GM19395 (cell line): Measurements from ENCODE around the gene SLC44A2.
"Not testable (repeated sequence)": the region's sequence is repeated elsewhere in the genome, so short reads cannot be mapped to it uniquely, and the experiment has no call there.

Experiments
- ATAC-seq: cut with Tn5 transposase; IDR thresholded peaks from one replicate; pipeline ENCODE4 v1.9.1; 2021; ENCODE audit warnings: mild to moderate bottlenecking, moderate library complexity; ENCODE audit not compliant: unreplicated experiment

SLC44A2 gene

DNA sequence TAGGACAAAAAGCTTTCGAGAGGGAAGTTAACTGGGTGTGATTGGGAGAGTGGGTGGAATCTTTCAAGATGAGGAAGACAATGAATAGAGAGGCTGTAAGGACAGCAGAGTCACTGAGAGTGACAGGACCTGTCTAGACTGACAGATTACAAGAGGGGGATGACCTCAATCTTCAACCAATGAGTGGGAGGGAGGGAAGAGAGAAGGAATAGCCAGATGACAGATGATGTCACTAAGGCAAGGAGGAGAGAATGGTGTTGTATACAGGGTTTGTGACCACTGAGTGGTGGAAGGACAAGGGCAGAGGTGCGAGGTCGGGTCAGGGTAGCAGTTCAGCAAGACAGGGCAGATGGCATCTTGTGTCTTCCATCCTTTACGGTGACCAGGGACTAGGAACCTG is 23.0 kb downstream of the SLC44A2 start:
- ATAC-seq = no peak

- ATAC-seq = no peak
Measured at GRCh38 chr19:10651851-10652250, 26.5 kb downstream of the SLC44A2 start.

- ATAC-seq = peak; percentile 7
Measured at GRCh38 chr19:10653482-10653731, 28.1 kb downstream of the SLC44A2 start.

- peak; percentile 72 for ATAC-seq
Measured at GRCh38 chr19:10653732-10654609, 28.6 kb downstream of the SLC44A2 start, which contains the start of gene ILF3. Gene ILF3 (plus strand): TSS chr19:10654346. CDS start chr19:10670606, 16,260 bp downstream.

- no peak for ATAC-seq
Measured at GRCh38 chr19:10654610-10655456, 29.5 kb downstream of the SLC44A2 start.

- no peak for ATAC-seq
Measured at GRCh38 chr19:10655457-10656312, 30.3 kb downstream of the SLC44A2 start.

- no peak for ATAC-seq
Measured at GRCh38 chr19:10660346-10660745, 35.0 kb downstream of the SLC44A2 start.

GRCh38 chr19:10661946-10662345 is 36.6 kb downstream of the SLC44A2 start:
- no peak for ATAC-seq

- ATAC-seq = no peak
Measured at GRCh38 chr19:10662384-10663251, 37.3 kb downstream of the SLC44A2 start.

- ATAC-seq = not testable (repeated sequence)
Measured at GRCh38 chr19:10663252-10663563, 37.9 kb downstream of the SLC44A2 start.

DNA sequence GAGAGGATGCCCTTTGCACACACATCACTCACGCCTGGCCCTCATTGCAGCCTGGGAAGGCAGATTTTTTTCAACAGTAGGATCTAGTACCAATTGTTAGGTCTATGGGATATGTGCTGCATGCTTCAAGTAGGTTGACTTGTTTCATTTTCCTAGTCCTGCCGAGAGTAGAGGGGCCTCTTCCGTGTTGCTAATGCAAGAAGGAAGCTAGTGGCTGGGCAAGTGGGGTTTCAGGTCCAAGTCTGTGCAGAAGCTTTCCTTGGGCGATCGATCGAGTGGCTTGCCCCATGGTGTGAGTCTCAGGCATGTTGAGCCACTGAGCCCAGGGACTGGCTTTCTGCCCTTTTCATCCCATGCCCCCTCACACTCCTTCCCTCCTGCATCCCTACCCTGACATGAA is 42.5 kb downstream of the SLC44A2 start:
- no peak for ATAC-seq

DNA sequence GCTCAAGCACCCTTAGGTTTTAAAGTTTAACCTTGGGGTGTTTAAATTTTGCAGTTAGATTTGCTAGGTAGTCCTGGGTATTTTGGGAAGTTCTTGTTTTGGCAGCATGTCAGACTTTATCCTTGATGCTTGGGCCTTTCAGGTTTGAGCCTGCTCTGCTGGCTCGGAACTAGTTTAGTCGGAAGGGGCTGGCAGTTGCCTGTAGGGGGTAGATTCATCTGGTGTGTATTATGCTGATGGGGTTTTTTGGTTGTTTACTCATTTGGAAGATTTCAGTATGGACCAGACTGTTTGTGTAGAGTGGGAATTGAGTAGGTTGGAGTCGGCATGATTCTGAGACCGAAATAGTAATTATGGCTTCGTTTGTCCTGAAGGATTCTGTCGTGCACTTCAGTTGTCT is 43.9 kb downstream of the SLC44A2 start:
- no peak for ATAC-seq

- ATAC-seq = no peak
Measured at GRCh38 chr19:10670182-10670581, 44.8 kb downstream of the SLC44A2 start.

DNA sequence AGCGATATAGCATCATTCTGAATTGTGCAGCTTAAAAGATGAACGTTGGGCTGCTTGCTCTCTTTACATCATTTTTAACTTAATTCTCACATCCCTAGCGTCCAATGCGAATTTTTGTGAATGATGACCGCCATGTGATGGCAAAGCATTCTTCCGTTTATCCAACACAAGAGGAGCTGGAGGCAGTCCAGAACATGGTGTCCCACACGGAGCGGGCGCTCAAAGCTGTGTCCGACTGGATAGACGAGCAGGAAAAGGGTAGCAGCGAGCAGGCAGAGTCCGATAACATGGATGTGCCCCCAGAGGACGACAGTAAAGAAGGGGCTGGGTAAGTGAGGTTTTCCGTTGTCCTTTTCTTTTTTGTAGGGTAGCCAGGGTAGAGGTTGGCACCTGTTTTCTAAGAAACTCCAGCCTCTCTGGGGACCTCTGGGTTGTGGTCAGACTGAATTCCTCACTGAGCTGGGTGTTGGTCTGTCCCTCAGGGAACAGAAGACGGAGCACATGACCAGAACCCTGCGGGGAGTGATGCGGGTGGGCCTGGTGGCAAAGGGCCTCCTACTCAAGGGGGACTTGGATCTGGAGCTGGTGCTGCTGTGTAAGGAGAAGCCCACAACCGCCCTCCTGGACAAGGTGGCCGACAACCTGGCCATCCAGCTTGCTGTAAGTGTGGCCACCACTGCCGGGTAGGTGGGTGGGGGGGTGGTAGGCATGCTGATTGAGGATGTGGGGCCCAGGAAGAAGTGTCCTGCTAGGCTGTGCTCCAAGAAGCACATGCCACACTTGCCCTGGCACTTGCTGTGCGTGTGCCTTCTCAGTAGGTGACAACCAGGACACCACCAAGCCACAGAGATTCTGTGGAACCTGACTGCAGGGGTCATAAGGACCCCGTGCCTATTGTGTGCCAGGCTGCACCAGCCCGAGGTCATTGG is 45.8 kb downstream of the SLC44A2 start:
- ATAC-seq = no peak

DNA sequence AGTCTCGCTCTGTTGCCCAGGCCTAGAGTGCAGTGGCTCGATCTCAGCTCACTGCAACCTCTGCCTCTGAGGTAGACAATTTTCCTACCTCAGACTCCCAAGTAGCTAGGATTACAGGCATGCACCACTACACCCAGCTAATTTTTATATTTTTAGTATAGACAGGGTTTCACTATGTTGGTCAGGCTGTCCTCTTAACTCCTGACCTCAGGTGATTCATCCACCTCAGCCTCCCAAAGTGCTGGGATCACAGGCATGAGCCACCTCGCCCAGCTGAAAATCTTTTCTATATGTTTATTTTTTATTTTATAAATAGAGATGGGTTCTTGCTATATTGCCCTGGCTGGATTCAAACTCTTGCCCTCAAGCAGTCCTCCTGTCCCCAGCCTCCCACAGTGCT is 46.6 kb downstream of the SLC44A2 start:
- not testable (repeated sequence) for ATAC-seq

- not testable (repeated sequence) for ATAC-seq
Measured at GRCh38 chr19:10675214-10675613, 49.9 kb downstream of the SLC44A2 start.

DNA sequence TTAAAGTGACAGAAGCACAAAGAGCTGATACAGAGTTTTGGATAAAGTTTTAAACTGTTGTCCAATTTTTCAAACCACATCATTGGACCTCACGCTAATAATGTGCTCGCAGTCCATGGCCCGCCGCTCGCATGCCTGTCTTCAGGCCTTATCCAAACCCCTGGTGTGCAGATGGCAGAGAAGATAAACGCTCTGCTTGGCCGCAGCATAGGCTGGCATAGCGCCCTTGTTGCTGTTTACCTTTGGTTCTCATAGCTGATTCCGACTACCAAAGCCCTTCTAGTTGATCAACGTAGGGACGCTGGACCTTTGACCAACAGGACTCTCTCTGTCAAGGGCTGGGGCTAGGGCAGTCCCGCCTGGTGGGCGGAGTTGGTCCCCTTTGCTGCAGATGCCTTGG is 52.4 kb downstream of the SLC44A2 start:
- ATAC-seq = no peak

- no peak for ATAC-seq
Measured at GRCh38 chr19:10678813-10679212, 53.5 kb downstream of the SLC44A2 start.

DNA sequence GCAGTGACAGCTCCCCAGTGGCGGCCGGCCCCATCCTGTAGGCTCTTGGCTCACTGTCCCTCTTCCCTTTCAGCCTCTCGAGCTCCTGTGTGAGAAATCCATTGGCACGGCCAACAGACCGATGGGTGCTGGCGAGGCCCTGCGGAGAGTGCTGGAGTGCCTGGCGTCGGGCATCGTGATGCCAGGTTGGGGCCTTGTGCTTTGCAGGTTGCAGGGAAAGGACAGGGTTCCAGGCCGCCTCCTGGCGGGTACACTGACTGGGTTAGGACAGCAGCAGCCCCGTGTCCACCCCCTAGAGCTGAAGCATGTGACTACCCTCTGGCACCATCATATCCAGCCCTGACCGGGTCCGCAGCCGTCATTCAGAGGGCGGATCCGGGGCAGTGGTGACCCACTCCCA is 54.4 kb downstream of the SLC44A2 start:
- ATAC-seq = no peak
